ENCODE measurements around the gene MUC4.

- TF ChIP-seq CTCF (IDR thresholded peaks at IDR 0.05; ENCODE audit: insufficient read depth, low read length, poor library complexity, severe bottlenecking) (no peak), EZH2phosphoT487 (conservative IDR thresholded peaks at IDR 0.05; ENCODE audit: low read length) (no peak)
These were observed 97.2 kb downstream of the MUC4 start for GRCh38 chr3:195714380-195715011.

All from SU-DHL-6 (cell line).